Nephron progenitor cell (in vitro differentiated cells): ENCODE results near the gene CALML6.

Source experiments
- DNase-seq: peaks from one replicate; pipeline ENCODE4 v3.0.0; 2021
- H3K27ac Mint-ChIP-seq: 2 replicates; pipeline ENCODE4 v1.8.0; 2021; ENCODE audit warnings: mild to moderate bottlenecking, moderate library complexity, mixed read lengths
- H3K27me3 Mint-ChIP-seq: 2 replicates; pipeline ENCODE4 v1.8.0; 2021; ENCODE audit warnings: mild to moderate bottlenecking, low read depth, mixed read lengths; ENCODE audit not compliant: poor library complexity
- H3K36me3 Mint-ChIP-seq: 2 replicates; pipeline ENCODE4 v1.8.0; 2021; ENCODE audit warnings: low read depth, mixed read lengths
- H3K4me1 Mint-ChIP-seq: 2 replicates; pipeline ENCODE4 v1.8.0; 2021; ENCODE audit warnings: mixed read lengths
- H3K4me3 Mint-ChIP-seq: 2 replicates; pipeline ENCODE4 v1.8.0; 2021; ENCODE audit warnings: mild to moderate bottlenecking, moderate library complexity, mixed read lengths
- H3K9me3 Mint-ChIP-seq: 2 replicates; pipeline ENCODE4 v1.8.0; 2021; ENCODE audit warnings: mild to moderate bottlenecking, moderate library complexity, mixed read lengths
- CTCF ChIP-seq: fragments of 200-600 bp; sonication (generic); IDR thresholded peaks from 2 replicates; pipeline ENCODE4 v1.5.0; 2021; ENCODE audit warnings: antibody characterized with exemption

CALML6 gene

GRCh38 chr1:1917995-1918900 lies 3.2 kb downstream of the CALML6 start:
- no peak for DNase-seq
- H3K27me3 Mint-ChIP-seq, result peaks cover 14% of the 10 kb centered on the region
- no peak overlapping the region for H3K27ac Mint-ChIP-seq

GRCh38 chr1:1918901-1919303 lies 3.8 kb downstream of the CALML6 start, which contains the start of gene TMEM52:
TMEM52 (minus strand) TSS chr1:1919279; CDS start chr1:1919265, 14 bp downstream.
- peaks cover 14% of the 10 kb centered on the region for H3K27me3 Mint-ChIP-seq
- peaks cover 33% of the 10 kb centered on the region for H3K4me1 Mint-ChIP-seq
- H3K27ac Mint-ChIP-seq, result no peak within 1 kb of the TSS
- no peaks in the 10 kb centered on the region for H3K36me3 Mint-ChIP-seq
- H3K4me3 Mint-ChIP-seq, result peak within 1 kb of the TSS; percentile 66
- no peak for TF ChIP-seq CTCF
- H3K9me3 Mint-ChIP-seq, result no peaks in the 10 kb centered on the region
- DNase-seq, result no peak

More at GRCh38 chr1:1917995-1918900, 3.2 kb downstream of the CALML6 start:
- Mint-ChIP-seq H3K4me1 (peaks cover 38% of the 10 kb centered on the region), H3K9me3 (no peaks in the 10 kb centered on the region), H3K36me3 (no peaks in the 10 kb centered on the region), H3K4me3 (peak overlapping the region; percentile 66)
- no peak for TF ChIP-seq CTCF

- Mint-ChIP-seq H3K27me3 (peaks cover 14% of the 10 kb centered on the region), H3K27ac (no peak overlapping the region), H3K4me3 (peak overlapping the region; percentile 45), H3K36me3 (no peaks in the 10 kb centered on the region), H3K4me1 (peaks cover 29% of the 10 kb centered on the region), H3K9me3 (no peaks in the 10 kb centered on the region)
- no peak for TF ChIP-seq CTCF
- peak; percentile 100 for DNase-seq
Observed at GRCh38 chr1:1919304-1920056, 4.4 kb downstream of the CALML6 start.

GRCh38 chr1:1920057-1920607 lies 5.1 kb downstream of the CALML6 start:
- no peak for DNase-seq
- TF ChIP-seq CTCF, result no peak
- H3K36me3 Mint-ChIP-seq, result no peaks in the 10 kb centered on the region
- H3K4me3 Mint-ChIP-seq, result no peak overlapping the region
- H3K4me1 Mint-ChIP-seq, result peaks cover 28% of the 10 kb centered on the region
- no peak overlapping the region for H3K27ac Mint-ChIP-seq
- peaks cover 13% of the 10 kb centered on the region for H3K27me3 Mint-ChIP-seq
- H3K9me3 Mint-ChIP-seq, result no peaks in the 10 kb centered on the region

GRCh38 chr1:1920608-1921458 lies 5.8 kb downstream of the CALML6 start:
- no peak for DNase-seq
- H3K27ac Mint-ChIP-seq, result no peak overlapping the region
- TF ChIP-seq CTCF, result no peak
- H3K4me1 Mint-ChIP-seq, result peaks cover 27% of the 10 kb centered on the region
- H3K4me3 Mint-ChIP-seq, result no peak overlapping the region
- no peaks in the 10 kb centered on the region for H3K36me3 Mint-ChIP-seq
- H3K27me3 Mint-ChIP-seq, result peaks cover 13% of the 10 kb centered on the region
- no peaks in the 10 kb centered on the region for H3K9me3 Mint-ChIP-seq
